ENCODE measurements around the gene HS1BP3. TPM values are rescaled to one million over a fixed set of nuclear protein-coding genes. Genes with fewer than 3 reads are reported as not detected.

HS1BP3 gene
- polyA plus RNA-seq, 2 of the 4 experiments (the other 2 are of a cell fraction), result 12.4 to 23.5 TPM

DNA sequence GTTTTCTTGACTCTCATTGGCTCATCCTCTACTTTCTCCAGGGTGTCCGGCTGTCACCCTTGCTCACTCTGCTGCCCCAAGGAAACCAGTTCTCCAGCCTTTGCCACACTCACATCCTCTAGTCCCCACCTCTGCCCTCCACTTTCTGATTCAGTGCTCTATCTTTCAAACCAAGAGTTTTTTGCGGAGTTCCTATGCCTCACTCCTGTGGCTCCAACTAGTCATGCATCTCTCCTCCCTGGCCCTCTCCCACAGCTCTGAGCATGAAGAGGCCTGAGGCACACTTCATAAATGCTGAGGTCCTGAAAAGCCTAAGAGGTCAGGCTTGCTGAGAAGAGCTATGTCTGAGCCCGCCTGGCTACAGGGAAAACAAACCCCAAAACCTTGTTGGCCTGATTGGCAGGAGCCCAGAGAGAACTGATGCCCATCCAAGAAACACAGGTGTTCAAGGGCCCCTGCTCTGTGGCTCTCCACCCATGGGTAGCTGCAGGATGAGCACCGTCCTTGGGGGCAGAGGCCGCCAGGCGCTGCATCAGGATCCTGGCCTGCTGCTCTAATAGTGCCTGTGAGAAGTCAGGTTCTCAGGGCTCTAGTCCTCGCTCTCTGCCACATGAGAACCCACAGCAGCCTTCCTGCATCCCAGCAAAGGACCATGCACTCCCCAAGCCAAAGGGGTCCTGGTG lies 42.1 kb downstream of the HS1BP3 start:
- H3K4me3 ChIP-seq, result no peak overlapping the region
- DNase-seq (ENCODE audit: low read depth in 1 of 2, low spot score in 1 of 2) (no peak), ATAC-seq (peak in 1 of 2 experiments; percentile 19; a peak in 3 of 6 replicates), FAIRE-seq (no peak)
- TF ChIP-seq ESRRA (IDR thresholded peaks at IDR 0.05; ENCODE audit: borderline replicate concordance, low read length) (no peak), TP53 (CRISPR knock-in tag; IDR thresholded peaks at IDR 0.05) (no peak), JUNB (IDR thresholded peaks at IDR 0.05) (no peak), KDM5A (IDR thresholded peaks at IDR 0.05) (no peak), MYC (IDR thresholded peaks at IDR 0.05; ENCODE audit: borderline replicate concordance, low read length) (no peak), CEBPB (IDR thresholded peaks at IDR 0.05) (no peak), NPAS2 (CRISPR knock-in tag; IDR thresholded peaks at IDR 0.05; ENCODE audit: borderline replicate concordance) (no peak), NR3C1 (IDR thresholded peaks at IDR 0.05) (no peak), SREBF2 (IDR thresholded peaks at IDR 0.05) (no peak), PHF8 (IDR thresholded peaks at IDR 0.05; ENCODE audit: borderline replicate concordance, low read depth) (no peak), ZFP36 (IDR thresholded peaks at IDR 0.05; ENCODE audit: borderline replicate concordance, partially characterized antibody) (no peak), RARB (CRISPR knock-in tag; IDR thresholded peaks at IDR 0.05) (no peak), ZC3H11A (IDR thresholded peaks at IDR 0.05) (no peak)
- TF ChIP-seq, protein P1, sequence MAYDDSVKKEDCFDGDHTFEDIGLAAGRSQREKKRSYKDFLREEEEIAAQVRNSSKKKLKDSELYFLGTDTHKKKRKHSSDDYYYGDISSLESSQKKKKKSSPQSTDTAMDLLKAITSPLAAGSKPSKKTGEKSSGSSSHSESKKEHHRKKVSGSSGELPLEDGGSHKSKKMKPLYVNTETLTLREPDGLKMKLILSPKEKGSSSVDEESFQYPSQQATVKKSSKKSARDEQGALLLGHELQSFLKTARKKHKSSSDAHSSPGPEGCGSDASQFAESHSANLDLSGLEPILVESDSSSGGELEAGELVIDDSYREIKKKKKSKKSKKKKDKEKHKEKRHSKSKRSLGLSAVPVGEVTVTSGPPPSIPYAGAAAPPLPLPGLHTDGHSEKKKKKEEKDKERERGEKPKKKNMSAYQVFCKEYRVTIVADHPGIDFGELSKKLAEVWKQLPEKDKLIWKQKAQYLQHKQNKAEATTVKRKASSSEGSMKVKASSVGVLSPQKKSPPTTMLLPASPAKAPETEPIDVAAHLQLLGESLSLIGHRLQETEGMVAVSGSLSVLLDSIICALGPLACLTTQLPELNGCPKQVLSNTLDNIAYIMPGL (CRISPR knock-in tag; IDR thresholded peaks at IDR 0.05; ENCODE audit: borderline replicate concordance), result no peak
- TF ChIP-seq, protein P2, sequence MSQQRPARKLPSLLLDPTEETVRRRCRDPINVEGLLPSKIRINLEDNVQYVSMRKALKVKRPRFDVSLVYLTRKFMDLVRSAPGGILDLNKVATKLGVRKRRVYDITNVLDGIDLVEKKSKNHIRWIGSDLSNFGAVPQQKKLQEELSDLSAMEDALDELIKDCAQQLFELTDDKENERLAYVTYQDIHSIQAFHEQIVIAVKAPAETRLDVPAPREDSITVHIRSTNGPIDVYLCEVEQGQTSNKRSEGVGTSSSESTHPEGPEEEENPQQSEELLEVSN (IDR thresholded peaks at IDR 0.05; ENCODE audit: borderline replicate concordance, low read depth), result no peak
- TF ChIP-seq, protein P3, sequence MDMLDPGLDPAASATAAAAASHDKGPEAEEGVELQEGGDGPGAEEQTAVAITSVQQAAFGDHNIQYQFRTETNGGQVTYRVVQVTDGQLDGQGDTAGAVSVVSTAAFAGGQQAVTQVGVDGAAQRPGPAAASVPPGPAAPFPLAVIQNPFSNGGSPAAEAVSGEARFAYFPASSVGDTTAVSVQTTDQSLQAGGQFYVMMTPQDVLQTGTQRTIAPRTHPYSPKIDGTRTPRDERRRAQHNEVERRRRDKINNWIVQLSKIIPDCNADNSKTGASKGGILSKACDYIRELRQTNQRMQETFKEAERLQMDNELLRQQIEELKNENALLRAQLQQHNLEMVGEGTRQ (IDR thresholded peaks at IDR 0.05), result no peak
- ChIA-PET POLR2A (interaction anchor here (1.3 kb wide), 1 partner anchor 162 kb away, joined by 5 read pairs; the partner anchor contains the start of gene RHOB), CTCF (interaction anchor here (0.8 to 3.7 kb wide), 10 partner anchors 8 to 164 kb away, joined by 3 to 18 read pairs (median 3); no protein-coding TSS in a partner anchor)
- peaks cover 4% of the 10 kb centered on the region; the same call in 1 of the 3 replicates for H3K4me1 ChIP-seq
- H3K9me3 ChIP-seq, result peaks cover 4% of the 10 kb centered on the region
- 97% methylated on average over 7 of the region's 7 CpGs for WGBS (ENCODE audit: missing lambda C conversion rate)
- no peak overlapping the region for H3K27ac ChIP-seq
- no peak overlapping the region for H3K4me2 ChIP-seq

DNA sequence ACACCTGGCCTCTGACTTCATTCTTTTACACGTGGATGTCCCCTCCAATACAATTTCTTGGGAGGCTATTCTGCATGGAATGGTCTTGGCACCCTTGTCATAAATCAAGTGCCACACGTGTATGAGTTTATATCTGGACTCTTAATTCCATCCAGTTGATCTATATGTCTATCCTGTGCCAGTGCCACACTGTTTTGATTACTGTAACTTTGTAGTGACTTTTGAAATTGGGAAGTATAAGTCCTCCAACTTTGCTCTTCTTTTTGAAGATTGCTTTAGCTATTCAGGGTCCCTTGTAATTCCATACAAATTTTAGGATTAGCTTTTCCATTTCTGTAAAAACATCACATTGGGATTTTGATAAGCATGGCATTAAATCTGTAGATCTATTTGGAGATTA lies 43.5 kb downstream of the HS1BP3 start:
- CTCF ChIA-PET, result interaction anchor here (0.9 to 12.0 kb wide), 5 partner anchors 8 to 35 kb away, joined by 3 to 112 read pairs (median 4); no protein-coding TSS in a partner anchor

DNA sequence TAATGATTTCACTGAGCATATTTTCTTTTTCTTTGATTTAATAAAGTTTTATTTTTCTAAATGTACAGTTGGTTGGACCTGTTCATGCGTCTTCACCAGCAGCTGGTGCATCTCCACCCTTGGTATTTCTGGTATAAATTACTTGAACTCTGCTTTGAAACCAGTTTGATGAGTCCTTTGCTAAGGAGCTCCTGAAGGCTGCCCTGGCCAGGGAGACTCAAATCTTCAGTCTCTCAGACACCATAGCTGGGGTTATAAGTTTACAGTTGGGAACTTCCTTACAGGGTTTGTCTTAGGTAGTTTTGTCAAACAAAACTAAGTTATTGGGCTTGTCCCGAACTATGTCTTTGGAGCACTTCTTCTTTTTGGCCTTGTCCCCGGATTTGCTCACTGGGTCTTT lies 44.7 kb downstream of the HS1BP3 start:
- Histone ChIP-seq H3K27ac (no peak overlapping the region), H3K4me3 (no peak overlapping the region), H3K4me1 (peaks cover 4% of the 10 kb centered on the region; the same call in 1 of the 3 replicates), H3K4me2 (no peak overlapping the region), H3K9me3 (peaks cover 4% of the 10 kb centered on the region)
- ATAC-seq, result no peak
- no peak for DNase-seq (ENCODE audit: low read depth in 1 of 2, low spot score in 1 of 2)
- POLR2A ChIA-PET, result interaction anchor here (6.2 kb wide), 1 partner anchor 159 kb away, joined by 43 read pairs; the partner anchor contains the start of gene RHOB
- CTCF ChIA-PET, result interaction anchor here (0.6 to 12.0 kb wide), 8 partner anchors 10 to 399 kb away, joined by 3 to 112 read pairs (median 4); no protein-coding TSS in a partner anchor
- no peak for FAIRE-seq
- 61% methylated on average over 3 of the region's 3 CpGs for WGBS (ENCODE audit: missing lambda C conversion rate)
- TF ChIP-seq CHD4 (IDR thresholded peaks at IDR 0.05; ENCODE audit: borderline replicate concordance), result no peak
- TF ChIP-seq SREBF2 (IDR thresholded peaks at IDR 0.05), result no peak
- no peak for TF ChIP-seq TFCP2L1 (CRISPR knock-in tag; IDR thresholded peaks at IDR 0.05)
- TF ChIP-seq RFX5 (IDR thresholded peaks at IDR 0.05), result no peak
- no peak for TF ChIP-seq POLR2AphosphoS2 (conservative IDR thresholded peaks at IDR 0.05; ENCODE audit: low read length)
- TF ChIP-seq, protein P4, sequence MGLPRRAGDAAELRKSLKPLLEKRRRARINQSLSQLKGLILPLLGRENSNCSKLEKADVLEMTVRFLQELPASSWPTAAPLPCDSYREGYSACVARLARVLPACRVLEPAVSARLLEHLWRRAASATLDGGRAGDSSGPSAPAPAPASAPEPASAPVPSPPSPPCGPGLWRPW (IDR thresholded peaks at IDR 0.05), result no peak
- no peak for TF ChIP-seq KDM5A (IDR thresholded peaks at IDR 0.05)
- TF ChIP-seq, protein P5, sequence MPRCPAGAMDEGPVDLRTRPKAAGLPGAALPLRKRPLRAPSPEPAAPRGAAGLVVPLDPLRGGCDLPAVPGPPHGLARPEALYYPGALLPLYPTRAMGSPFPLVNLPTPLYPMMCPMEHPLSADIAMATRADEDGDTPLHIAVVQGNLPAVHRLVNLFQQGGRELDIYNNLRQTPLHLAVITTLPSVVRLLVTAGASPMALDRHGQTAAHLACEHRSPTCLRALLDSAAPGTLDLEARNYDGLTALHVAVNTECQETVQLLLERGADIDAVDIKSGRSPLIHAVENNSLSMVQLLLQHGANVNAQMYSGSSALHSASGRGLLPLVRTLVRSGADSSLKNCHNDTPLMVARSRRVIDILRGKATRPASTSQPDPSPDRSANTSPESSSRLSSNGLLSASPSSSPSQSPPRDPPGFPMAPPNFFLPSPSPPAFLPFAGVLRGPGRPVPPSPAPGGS (IDR thresholded peaks at IDR 0.05), result no peak
- TF ChIP-seq JUN (IDR thresholded peaks at IDR 0.05), result no peak
- no peak for TF ChIP-seq PHF8 (IDR thresholded peaks at IDR 0.05; ENCODE audit: borderline replicate concordance, low read depth)
- no peak for TF ChIP-seq ESRRA (IDR thresholded peaks at IDR 0.05; ENCODE audit: borderline replicate concordance, low read length)

More for the DNA sequence above, 43.5 kb downstream of the HS1BP3 start:
- FAIRE-seq (no peak), DNase-seq (ENCODE audit: low read depth in 1 of 2, low spot score in 1 of 2) (no peak), ATAC-seq (no peak)
- peaks cover 4% of the 10 kb centered on the region; the same call in 1 of the 3 replicates for H3K4me1 ChIP-seq
- TF ChIP-seq HDAC2 (IDR thresholded peaks at IDR 0.05) (peak; percentile 67; the same call in 1 of the 2 replicates), ZC3H11A (IDR thresholded peaks at IDR 0.05) (no peak), KDM1A (IDR thresholded peaks at IDR 0.05; ENCODE audit: low read depth) (peak; percentile 96)
- no peak overlapping the region for H3K4me2 ChIP-seq
- POLR2A ChIA-PET, result interaction anchor here (6.2 kb wide), 1 partner anchor 160 kb away, joined by 43 read pairs; the partner anchor contains the start of gene RHOB
- no peak overlapping the region for H3K27ac ChIP-seq
- H3K9me3 ChIP-seq, result peaks cover 4% of the 10 kb centered on the region
- no peak overlapping the region for H3K4me3 ChIP-seq
- 38% methylated on average over 2 of the region's 2 CpGs for WGBS (ENCODE audit: missing lambda C conversion rate)

All from A549 (cell line).